ENCODE measurements around the gene GABPB1. TPM values are rescaled to one million over a fixed set of nuclear protein-coding genes. Genes with fewer than 3 reads are reported as not detected.

GABPB1 gene
- polyA plus RNA-seq, 1 of the 3 experiments (the other 2 are of a cell fraction), result 12.8 TPM

- no peak for DNase-seq
- no peaks in the 10 kb centered on the region for H4K20me1 ChIP-seq (ENCODE audit: insufficient read depth)
- 83% methylated on average over 11 of the region's 11 CpGs for WGBS (ENCODE audit: low lambda C conversion rate)
- ChIA-PET CTCF (interaction anchor here (0.9 kb wide), 1 partner anchor 95 kb away, joined by 3 read pairs; no protein-coding TSS in a partner anchor), POLR2A (no interaction called here)
- H3K36me3 ChIP-seq (replicated peaks in 1 of 2; ENCODE audit: control insufficient read depth in 1 of 2, insufficient read depth in 2 of 2, low read length in 1 of 2), result no peaks in the 10 kb centered on the region
- no peak overlapping the region for H3K9ac ChIP-seq
- H3K9me2 ChIP-seq, result no peaks in the 10 kb centered on the region
- peaks cover 0 to 7% of the 10 kb centered on the region in 2 experiments; a peak in 1 of 4 replicates for H3K4me1 ChIP-seq (ENCODE audit: control insufficient read depth in 1 of 2, insufficient read depth in 2 of 2, low read depth in 1 of 2, low read length in 1 of 2)
- TF ChIP-seq, protein P1, sequence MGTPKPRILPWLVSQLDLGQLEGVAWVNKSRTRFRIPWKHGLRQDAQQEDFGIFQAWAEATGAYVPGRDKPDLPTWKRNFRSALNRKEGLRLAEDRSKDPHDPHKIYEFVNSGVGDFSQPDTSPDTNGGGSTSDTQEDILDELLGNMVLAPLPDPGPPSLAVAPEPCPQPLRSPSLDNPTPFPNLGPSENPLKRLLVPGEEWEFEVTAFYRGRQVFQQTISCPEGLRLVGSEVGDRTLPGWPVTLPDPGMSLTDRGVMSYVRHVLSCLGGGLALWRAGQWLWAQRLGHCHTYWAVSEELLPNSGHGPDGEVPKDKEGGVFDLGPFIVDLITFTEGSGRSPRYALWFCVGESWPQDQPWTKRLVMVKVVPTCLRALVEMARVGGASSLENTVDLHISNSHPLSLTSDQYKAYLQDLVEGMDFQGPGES (IDR thresholded peaks at IDR 0.05; ENCODE audit: low read depth, low read length), result no peak
- no peak for TF ChIP-seq RXRA (IDR thresholded peaks at IDR 0.05; ENCODE audit: borderline replicate concordance, low read depth)
- H3K4me3 ChIP-seq (ENCODE audit: low read depth in 2 of 2, low read length in 1 of 2), result no peak overlapping the region
- H3K27me3 ChIP-seq (ENCODE audit: insufficient read depth), result no peaks in the 10 kb centered on the region
- H3F3A ChIP-seq (replicated peaks; ENCODE audit: insufficient read depth), result no peaks in the 10 kb centered on the region
- H3K27ac ChIP-seq (ENCODE audit: low read depth in 2 of 2, low read length in 1 of 2), result no peak overlapping the region
- no peak overlapping the region for H3K4me2 ChIP-seq
- H3K79me2 ChIP-seq (ENCODE audit: insufficient read depth), result no peaks in the 10 kb centered on the region
- no peaks in the 10 kb centered on the region for H3K9me3 ChIP-seq
- no peak overlapping the region for H2AFZ ChIP-seq (ENCODE audit: low read depth)
Observed at GRCh38 chr15:50251638-50252182, 103.3 kb downstream of the GABPB1 start.

GRCh38 chr15:50250760-50251394, 104.1 kb downstream of the GABPB1 start:
- DNase-seq, result no peak
- Histone ChIP-seq H3F3A (replicated peaks; ENCODE audit: insufficient read depth) (no peaks in the 10 kb centered on the region), H3K4me1 (ENCODE audit: control insufficient read depth in 1 of 2, insufficient read depth in 2 of 2, low read depth in 1 of 2, low read length in 1 of 2) (peaks cover 0 to 7% of the 10 kb centered on the region in 2 experiments; a peak in 1 of 4 replicates), H3K27ac (ENCODE audit: low read depth in 2 of 2, low read length in 1 of 2) (no peak overlapping the region), H3K9me2 (no peaks in the 10 kb centered on the region), H4K20me1 (ENCODE audit: insufficient read depth) (no peaks in the 10 kb centered on the region), H3K4me2 (no peak overlapping the region), H3K36me3 (replicated peaks in 1 of 2; ENCODE audit: control insufficient read depth in 1 of 2, insufficient read depth in 2 of 2, low read length in 1 of 2) (no peaks in the 10 kb centered on the region), H2AFZ (ENCODE audit: low read depth) (no peak overlapping the region), H3K9ac (no peak overlapping the region), H3K79me2 (ENCODE audit: insufficient read depth) (no peaks in the 10 kb centered on the region), H3K27me3 (ENCODE audit: insufficient read depth) (no peaks in the 10 kb centered on the region), H3K9me3 (no peaks in the 10 kb centered on the region), H3K4me3 (ENCODE audit: low read depth in 2 of 2, low read length in 1 of 2) (no peak overlapping the region)
- POLR2A ChIA-PET, result no interaction called here
- WGBS (ENCODE audit: low lambda C conversion rate), result 62% methylated on average over 6 of the region's 6 CpGs
- no peak for TF ChIP-seq NFIC (IDR thresholded peaks at IDR 0.05; ENCODE audit: borderline replicate concordance)
- TF ChIP-seq RFX5 (IDR thresholded peaks at IDR 0.05; ENCODE audit: low read length), result no peak
- TF ChIP-seq TCF12 (IDR thresholded peaks at IDR 0.05), result no peak
- CTCF ChIA-PET, result no interaction called here

GRCh38 chr15:50249704-50250103, 105.3 kb downstream of the GABPB1 start:
- DNase-seq, result no peak
- Histone ChIP-seq H3K36me3 (replicated peaks in 1 of 2; ENCODE audit: control insufficient read depth in 1 of 2, insufficient read depth in 2 of 2, low read length in 1 of 2) (no peaks in the 10 kb centered on the region), H3K27ac (ENCODE audit: low read depth in 2 of 2, low read length in 1 of 2) (no peak overlapping the region), H3K4me2 (no peak overlapping the region), H2AFZ (ENCODE audit: low read depth) (no peak overlapping the region), H3K27me3 (ENCODE audit: insufficient read depth) (no peaks in the 10 kb centered on the region), H3K4me3 (ENCODE audit: low read depth in 2 of 2, low read length in 1 of 2) (no peak overlapping the region), H3F3A (replicated peaks; ENCODE audit: insufficient read depth) (no peaks in the 10 kb centered on the region), H4K20me1 (ENCODE audit: insufficient read depth) (no peaks in the 10 kb centered on the region), H3K79me2 (ENCODE audit: insufficient read depth) (no peaks in the 10 kb centered on the region), H3K9ac (no peak overlapping the region), H3K9me3 (no peaks in the 10 kb centered on the region), H3K9me2 (no peaks in the 10 kb centered on the region), H3K4me1 (ENCODE audit: control insufficient read depth in 1 of 2, insufficient read depth in 2 of 2, low read depth in 1 of 2, low read length in 1 of 2) (peaks cover 0 to 7% of the 10 kb centered on the region in 2 experiments; a peak in 1 of 4 replicates)
- no peak for TF ChIP-seq GABPA (IDR thresholded peaks at IDR 0.05; ENCODE audit: low read depth)
- TF ChIP-seq SMC3 (IDR thresholded peaks at IDR 0.05; ENCODE audit: low read depth, low read length), result no peak
- TF ChIP-seq CTCF (IDR thresholded peaks at IDR 0.05), result no peak
- TF ChIP-seq FOXJ3 (CRISPR knock-in tag; IDR thresholded peaks at IDR 0.05), result no peak
- TF ChIP-seq, protein P1 (IDR thresholded peaks at IDR 0.05; ENCODE audit: low read depth, low read length), result no peak
- TF ChIP-seq USF2 (IDR thresholded peaks at IDR 0.05; ENCODE audit: borderline replicate concordance, low read depth, low read length), result no peak
- no peak for TF ChIP-seq JUND (IDR thresholded peaks at IDR 0.05)
- TF ChIP-seq ELF1 (IDR thresholded peaks at IDR 0.05), result no peak
- TF ChIP-seq RCOR1 (IDR thresholded peaks at IDR 0.05; ENCODE audit: low read length), result no peak
- 76% methylated on average over 2 of the region's 2 CpGs for WGBS (ENCODE audit: low lambda C conversion rate)
- POLR2A ChIA-PET, result no interaction called here
- CTCF ChIA-PET, result interaction anchor here (1.4 kb wide), 1 partner anchor 9 kb away, joined by 3 read pairs; no protein-coding TSS in a partner anchor
